GM10266 (cell line): Measurements from ENCODE around the gene ACOT6.
"Not testable (repeated sequence)": the region's sequence is repeated elsewhere in the genome, so short reads cannot be mapped to it uniquely, and the experiment has no call there.

Source experiments
- DNase-seq: peaks from one replicate; pipeline ENCODE4 v3.0.0; 2012; ENCODE audit errors: extremely low spot score
- CTCF ChIP-seq: IDR thresholded peaks from 2 replicates; pipeline ENCODE4 v1.5.1; 2012; ENCODE audit warnings: mild to moderate bottlenecking, low read depth; ENCODE audit not compliant: control insufficient read depth, insufficient read depth; ENCODE audit errors: missing control alignments

The ACOT6 gene

GRCh38 chr14:73634011-73634833 lies 21.9 kb downstream of the ACOT6 start:
- no peak for DNase-seq
- TF ChIP-seq CTCF = peak; percentile 46

DNA sequence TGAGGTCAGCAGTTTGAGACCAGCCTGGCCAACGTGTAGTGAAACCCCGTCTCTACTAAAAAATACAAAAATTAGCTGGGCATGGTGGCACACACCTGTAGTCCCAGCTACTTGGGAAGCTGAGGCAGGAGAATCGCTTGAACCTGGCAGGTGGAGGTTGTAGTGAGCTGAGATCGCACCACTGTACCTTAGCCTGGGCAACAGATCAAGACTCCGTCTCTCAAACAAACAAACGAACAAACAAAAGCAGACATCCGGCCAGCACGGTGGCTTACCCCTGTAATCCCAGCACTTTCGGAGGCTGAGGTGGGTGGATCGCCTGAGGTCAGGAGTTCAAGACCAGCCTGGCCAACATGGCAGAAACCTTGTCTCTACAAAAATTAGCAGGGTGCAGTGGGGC lies 24.0 kb downstream of the ACOT6 start:
- DNase-seq = not testable (repeated sequence)

- no peak for TF ChIP-seq CTCF
- DNase-seq = no peak
Measured at GRCh38 chr14:73637830-73638229, 25.5 kb downstream of the ACOT6 start.

- DNase-seq = no peak
- TF ChIP-seq CTCF = no peak
Measured at GRCh38 chr14:73640796-73641365, 28.6 kb downstream of the ACOT6 start.

DNA sequence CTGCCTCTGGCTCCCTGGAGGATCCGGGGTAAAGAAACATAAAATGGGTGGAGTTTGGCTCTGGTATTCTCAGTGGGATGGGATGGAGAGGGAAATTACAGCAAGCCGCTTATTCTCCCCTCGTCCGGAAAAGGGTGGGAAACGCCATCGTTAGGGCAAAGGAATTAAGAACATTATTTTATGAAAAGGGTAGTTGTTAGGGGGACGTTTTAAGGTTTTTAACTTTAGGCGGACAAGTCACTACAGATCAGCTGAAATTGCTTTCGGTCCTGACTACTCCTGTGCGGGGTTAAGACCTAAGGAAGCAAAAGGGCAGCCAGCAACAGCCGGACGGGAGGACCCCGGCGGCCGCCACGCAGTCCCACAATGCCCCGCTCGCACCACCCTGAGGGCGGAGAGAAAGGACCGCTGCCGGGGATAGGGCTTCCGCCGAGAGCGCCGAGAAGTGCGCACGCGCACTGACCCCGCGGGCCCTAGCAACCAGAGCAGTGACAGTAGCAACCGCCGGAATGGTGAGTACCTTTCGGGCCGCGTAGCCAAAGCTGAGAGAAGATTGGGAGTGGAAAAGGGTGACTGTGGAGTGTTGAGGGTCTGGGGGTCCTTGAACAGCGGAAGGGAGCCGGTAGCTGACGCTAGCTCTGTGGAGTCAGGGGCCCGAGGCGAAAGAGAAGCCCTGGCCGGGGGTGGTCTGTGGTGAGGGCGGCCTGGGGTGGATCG lies 32.4 kb downstream of the ACOT6 start, which contains the start of gene DNAL1:
Gene DNAL1 (plus strand): TSS at position 456 of the 717 bp plus-strand sequence. CDS start 54 bp downstream, at position 510.
- DNase-seq = peak; percentile 95
- no peak for TF ChIP-seq CTCF

DNA sequence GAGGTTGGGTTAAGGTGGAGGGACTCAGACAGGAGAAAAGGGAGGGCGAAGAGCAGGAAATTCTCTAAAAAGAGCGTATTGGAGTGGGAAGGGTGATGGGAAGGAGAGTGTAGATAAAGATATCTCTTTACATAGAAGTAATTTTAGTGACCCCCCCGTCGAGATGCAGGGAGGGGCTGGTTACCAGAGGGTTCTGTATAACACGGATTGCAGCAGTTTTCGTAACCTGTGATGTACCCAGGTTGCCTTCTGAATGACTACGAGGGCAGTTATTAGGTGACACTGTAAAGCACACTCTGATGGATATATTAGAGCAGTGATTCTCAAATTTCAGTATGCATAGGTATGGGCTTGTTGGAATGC lies 32.9 kb downstream of the ACOT6 start:
- TF ChIP-seq CTCF = no peak
- no peak for DNase-seq

DNA sequence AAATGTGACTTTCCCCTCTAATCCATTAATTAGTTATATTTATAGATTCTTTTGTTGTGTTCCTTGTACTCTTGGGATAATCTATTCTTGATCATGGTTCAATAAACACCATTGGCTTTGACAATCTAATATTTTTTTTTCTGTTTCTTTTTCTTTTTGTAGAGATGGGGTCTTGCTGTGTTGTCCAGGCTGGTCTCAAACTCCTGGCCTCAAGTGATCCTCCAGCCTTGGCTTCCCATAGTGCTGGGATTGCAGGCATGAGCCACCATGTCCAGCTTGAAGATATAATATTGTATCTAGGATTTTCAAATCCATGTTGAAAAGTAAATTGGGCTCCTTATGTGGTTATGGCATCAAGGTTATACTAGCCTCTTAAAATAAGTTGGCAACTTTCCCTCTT lies 38.7 kb downstream of the ACOT6 start:
- TF ChIP-seq CTCF = no peak
- no peak for DNase-seq
